Mesothelial cell of epicardium (in vitro differentiated cells): ENCODE data around the gene HNRNPAB. TPM values are rescaled to one million over a fixed set of nuclear protein-coding genes. Genes with fewer than 3 reads are reported as not detected.

Source experiments
- DNase-seq, 2 experiments: peaks; one replicate each; pipeline ENCODE4 v3.0.0; 2021; ENCODE audit warnings: low spot score in 2 of 2; ENCODE audit not compliant: unreplicated experiment in 2 of 2
- H3K27ac Mint-ChIP-seq: 2 replicates; pipeline ENCODE4 v1.8.0; 2021; ENCODE audit warnings: mixed read lengths
- H3K27me3 Mint-ChIP-seq: 2 replicates; pipeline ENCODE4 v1.8.0; 2021; ENCODE audit warnings: low read depth, mixed read lengths
- H3K36me3 Mint-ChIP-seq: 2 replicates; pipeline ENCODE4 v1.8.0; 2021; ENCODE audit warnings: mixed read lengths
- H3K4me1 Mint-ChIP-seq: 2 replicates; pipeline ENCODE4 v1.8.0; 2021; ENCODE audit warnings: mixed read lengths
- H3K4me3 Mint-ChIP-seq: 2 replicates; pipeline ENCODE4 v1.8.0; 2021; ENCODE audit warnings: mild to moderate bottlenecking, moderate library complexity, mixed read lengths
- H3K9me3 Mint-ChIP-seq: 2 replicates; pipeline ENCODE4 v1.8.0; 2021; ENCODE audit warnings: mixed read lengths
- CTCF ChIP-seq: fragments of 200-600 bp; sonication (generic); IDR thresholded peaks from one replicate; pipeline ENCODE4 v1.5.0; 2021; ENCODE audit warnings: antibody characterized with exemption; ENCODE audit not compliant: unreplicated experiment
- total RNA-seq: library from RNA; stranded (reverse); gene quantifications from 3 replicates; pipeline ENCODE4 v1.2.1, GENCODE V29; 2021

HNRNPAB gene
- total RNA-seq, 1 donor from 2014 or later: 204 TPM

- Mint-ChIP-seq H3K4me1 (peaks cover 29% of the 10 kb centered on the region), H3K36me3 (peaks cover 12% of the 10 kb centered on the region), H3K9me3 (no peaks in the 10 kb centered on the region), H3K4me3 (peak overlapping the region; percentile 8), H3K27me3 (peaks cover 2% of the 10 kb centered on the region), H3K27ac (no peak overlapping the region)
- no peak for DNase-seq
- no peak for TF ChIP-seq CTCF
Observed at GRCh38 chr5:178201927-178202235, 2.5 kb upstream of the HNRNPAB start.

DNA sequence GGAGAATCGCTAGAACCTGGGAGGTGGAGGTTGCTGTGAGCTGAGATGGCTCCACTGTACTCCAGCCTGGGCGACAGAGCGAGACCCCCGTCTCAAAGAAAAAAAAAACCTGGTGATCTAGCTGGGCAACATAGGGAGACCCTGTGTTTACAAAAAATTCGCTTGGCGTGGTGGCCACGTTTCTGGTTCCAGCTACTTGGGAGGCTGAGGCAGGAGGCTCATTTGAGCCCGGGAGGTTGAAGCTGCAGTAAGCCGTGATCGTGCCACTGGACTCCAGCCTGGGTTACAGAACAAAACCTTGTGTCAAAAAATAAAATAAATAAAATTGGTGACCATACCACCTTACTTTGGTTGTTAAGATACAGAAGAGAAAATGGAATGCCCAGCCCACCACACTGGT, 1.8 kb upstream of the HNRNPAB start:
- H3K27me3 Mint-ChIP-seq: peaks cover 2% of the 10 kb centered on the region
- H3K4me3 Mint-ChIP-seq: peak overlapping the region; percentile 45
- H3K4me1 Mint-ChIP-seq: peaks cover 36% of the 10 kb centered on the region
- no peaks in the 10 kb centered on the region for H3K9me3 Mint-ChIP-seq
- peaks cover 12% of the 10 kb centered on the region for H3K36me3 Mint-ChIP-seq
- H3K27ac Mint-ChIP-seq: no peak overlapping the region
- TF ChIP-seq CTCF: no peak
- no peak for DNase-seq

DNA sequence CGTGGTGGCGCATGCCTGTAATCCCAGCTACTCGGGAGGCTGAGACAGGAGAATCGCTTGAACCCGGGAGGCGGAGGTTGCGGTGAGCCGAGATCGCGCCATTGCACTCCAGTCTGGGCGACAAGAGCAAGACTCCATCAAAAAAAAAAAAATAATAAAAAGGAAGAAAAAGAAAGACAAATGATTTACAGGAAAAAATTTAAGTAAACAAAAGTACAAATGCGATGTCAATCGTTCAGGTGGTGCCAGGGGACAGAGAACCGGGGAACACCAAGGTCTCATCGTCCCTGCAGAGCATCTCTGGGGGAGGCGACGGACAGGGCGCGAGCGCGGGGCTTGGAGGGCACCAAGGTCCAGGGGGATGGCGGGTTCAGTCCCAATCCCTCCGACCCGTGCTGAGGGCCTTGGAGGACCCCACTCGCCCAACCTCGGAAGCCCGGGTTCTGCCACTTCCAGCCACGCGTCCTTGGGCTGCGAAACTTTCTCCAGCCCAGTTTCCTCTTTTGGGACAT, 607 bp upstream of the HNRNPAB start:
- H3K27ac Mint-ChIP-seq: peak overlapping the region; percentile 99
- no peaks in the 10 kb centered on the region for H3K9me3 Mint-ChIP-seq
- H3K36me3 Mint-ChIP-seq: peaks cover 17% of the 10 kb centered on the region
- no peak for TF ChIP-seq CTCF
- H3K27me3 Mint-ChIP-seq: peaks cover 2% of the 10 kb centered on the region
- H3K4me3 Mint-ChIP-seq: peak overlapping the region; percentile 97
- peaks cover 43% of the 10 kb centered on the region for H3K4me1 Mint-ChIP-seq
- no peak for DNase-seq

DNA sequence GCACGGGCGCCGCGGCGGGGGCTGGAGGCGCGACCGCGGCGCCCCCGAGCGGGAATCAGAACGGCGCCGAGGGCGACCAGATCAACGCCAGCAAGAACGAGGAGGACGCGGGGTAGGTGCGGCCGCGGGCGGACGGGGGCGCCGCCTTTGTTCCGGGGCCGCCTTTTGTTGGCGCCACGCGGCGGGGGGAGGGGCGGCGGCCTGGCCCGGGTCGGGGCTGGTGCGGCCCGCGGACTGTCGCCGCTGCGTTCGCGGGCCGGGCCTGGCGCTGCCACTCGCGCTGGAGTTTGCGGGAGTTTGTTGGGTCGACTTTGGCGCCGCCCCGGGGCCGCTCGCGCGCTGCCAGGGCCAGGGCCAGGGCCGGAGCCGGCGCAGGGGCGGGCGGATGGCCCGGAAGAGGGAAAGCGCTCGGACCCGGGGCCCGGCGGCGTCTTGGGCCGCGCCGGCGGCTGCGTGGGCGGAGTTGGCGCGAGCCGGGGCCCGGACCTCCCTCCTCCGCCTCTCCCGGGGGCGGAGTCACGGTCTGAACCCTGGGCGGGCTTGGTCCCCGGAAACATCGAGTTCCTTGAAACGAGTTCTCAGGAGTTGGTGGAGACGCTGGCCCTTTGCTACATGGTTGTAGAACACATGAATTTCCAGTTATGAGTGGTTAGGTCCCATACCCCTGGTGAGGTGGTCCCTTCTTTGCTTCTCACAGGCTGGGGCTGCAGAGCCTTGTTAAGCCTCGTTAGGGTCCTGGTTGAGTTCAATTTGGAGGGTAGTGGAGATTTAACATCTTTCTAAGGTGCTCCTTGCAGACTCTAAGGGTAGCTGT, 809 bp downstream of the HNRNPAB start:
- Mint-ChIP-seq H3K4me1 (peaks cover 39% of the 10 kb centered on the region), H3K27ac (peak overlapping the region; percentile 68), H3K27me3 (peaks cover 2% of the 10 kb centered on the region), H3K9me3 (no peaks in the 10 kb centered on the region), H3K36me3 (peaks cover 25% of the 10 kb centered on the region), H3K4me3 (peak overlapping the region; percentile 97)
- DNase-seq: peak; percentile 56 to 70
- TF ChIP-seq CTCF: no peak

GRCh38 chr5:178205749-178206047, 1.4 kb downstream of the HNRNPAB start:
- peak overlapping the region; percentile 68 for H3K27ac Mint-ChIP-seq
- peaks cover 25% of the 10 kb centered on the region for H3K36me3 Mint-ChIP-seq
- DNase-seq: no peak
- H3K9me3 Mint-ChIP-seq: no peaks in the 10 kb centered on the region
- H3K27me3 Mint-ChIP-seq: peaks cover 2% of the 10 kb centered on the region
- TF ChIP-seq CTCF: no peak
- peaks cover 35% of the 10 kb centered on the region for H3K4me1 Mint-ChIP-seq
- peak overlapping the region; percentile 67 for H3K4me3 Mint-ChIP-seq
